Measurements from ENCODE around the gene CC2D1A.

The CC2D1A gene

DNA sequence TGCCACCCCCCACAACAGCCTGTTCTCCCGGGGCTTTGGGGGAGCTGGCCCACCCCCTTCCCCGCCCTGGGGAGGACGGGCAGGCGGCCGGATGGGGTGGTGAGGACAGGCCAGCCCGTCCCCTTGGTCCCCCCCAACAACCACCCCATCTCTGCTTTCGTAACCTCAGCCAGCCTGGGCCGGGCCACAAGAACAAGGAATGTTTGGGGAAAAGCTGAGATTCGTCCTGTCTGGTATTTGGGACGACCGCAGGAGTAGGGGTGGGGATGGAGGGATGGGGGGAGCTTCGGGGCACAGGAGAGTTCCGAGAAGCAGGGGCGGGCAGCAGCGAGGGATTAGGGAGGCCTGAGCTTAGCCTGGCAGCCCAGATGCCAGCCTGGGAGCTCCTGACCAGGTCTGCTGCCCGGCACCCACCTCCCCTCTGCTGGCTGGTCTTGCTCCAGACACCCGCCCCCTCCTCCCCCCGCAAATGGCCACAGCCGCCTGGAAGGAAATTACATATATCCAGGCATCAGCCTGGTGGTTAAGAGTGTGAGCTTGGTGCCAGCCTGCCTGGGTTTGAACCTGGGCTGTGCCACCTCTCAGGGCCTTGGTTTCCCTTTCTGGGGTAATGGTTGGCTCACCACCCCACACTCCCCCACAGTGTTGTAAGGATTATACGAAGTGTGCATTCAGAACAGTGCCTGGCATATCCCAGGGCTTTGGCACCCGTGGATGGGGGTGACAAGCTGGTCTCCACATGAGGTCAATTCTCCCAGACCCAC lies 32.5 kb downstream of the CC2D1A start, which contains the start of gene PODNL1:
TSS of gene PODNL1 (minus strand) at position 117 of the 764 bp plus-strand sequence. CDS start 236 bp downstream, outside the sequence.
- DNase-seq: no peak

DNA sequence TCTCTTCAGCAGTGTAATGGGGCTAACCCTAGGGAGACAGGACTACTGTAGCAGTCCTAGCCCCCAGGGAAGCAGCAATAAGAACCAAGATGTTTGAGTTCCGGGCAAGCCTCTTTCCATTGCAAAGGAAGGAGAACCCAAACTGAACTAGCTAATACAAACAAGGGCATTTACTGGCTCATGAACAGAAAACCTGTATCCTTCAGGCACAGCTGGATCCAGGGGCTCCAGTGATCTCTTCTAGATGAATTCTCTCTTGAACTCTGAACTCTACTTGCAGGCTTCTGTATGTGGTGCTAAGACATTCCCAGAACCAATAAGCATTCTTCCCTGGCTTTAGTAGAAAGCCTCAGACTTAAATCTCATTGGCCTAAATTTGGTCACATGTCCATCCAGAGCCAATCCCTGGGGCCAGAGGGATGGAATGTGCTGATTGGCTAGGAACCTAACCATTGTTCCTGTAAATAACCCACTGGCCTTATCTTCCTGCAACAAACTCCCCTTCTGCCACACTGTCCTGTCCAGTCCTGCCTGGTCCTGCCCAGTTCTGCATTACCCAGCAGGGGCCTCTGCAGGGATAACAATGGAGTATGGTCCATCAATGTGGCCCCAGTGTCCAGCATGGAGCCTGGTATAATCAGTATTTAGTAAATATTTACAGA lies 36.2 kb downstream of the CC2D1A start:
- no peak for DNase-seq

GRCh38 chr19:13946414-13946813 lies 40.4 kb downstream of the CC2D1A start:
- no peak for DNase-seq

DNA sequence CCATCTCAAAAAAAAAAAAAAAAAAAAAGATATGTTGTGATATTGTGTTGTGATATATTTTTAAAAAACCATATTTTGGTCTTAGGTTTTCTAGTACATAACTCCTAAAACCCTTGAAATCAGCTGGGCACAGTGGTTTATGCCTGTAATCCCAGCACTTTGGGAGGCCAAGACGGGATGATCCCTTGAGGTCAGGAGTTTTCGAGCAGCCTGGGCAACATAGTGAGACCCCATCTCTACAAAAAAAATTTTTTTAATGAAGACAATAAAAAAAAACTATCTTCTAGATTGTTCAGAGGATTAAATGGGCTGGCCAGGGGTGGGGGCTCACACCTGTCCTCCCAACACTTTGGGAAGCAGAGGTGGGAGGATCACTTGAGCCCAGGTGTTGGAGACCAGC lies 45.0 kb downstream of the CC2D1A start:
- DNase-seq: no peak

- no peak for DNase-seq
Observed at GRCh38 chr19:13951799-13952153, 45.8 kb downstream of the CC2D1A start.

DNA sequence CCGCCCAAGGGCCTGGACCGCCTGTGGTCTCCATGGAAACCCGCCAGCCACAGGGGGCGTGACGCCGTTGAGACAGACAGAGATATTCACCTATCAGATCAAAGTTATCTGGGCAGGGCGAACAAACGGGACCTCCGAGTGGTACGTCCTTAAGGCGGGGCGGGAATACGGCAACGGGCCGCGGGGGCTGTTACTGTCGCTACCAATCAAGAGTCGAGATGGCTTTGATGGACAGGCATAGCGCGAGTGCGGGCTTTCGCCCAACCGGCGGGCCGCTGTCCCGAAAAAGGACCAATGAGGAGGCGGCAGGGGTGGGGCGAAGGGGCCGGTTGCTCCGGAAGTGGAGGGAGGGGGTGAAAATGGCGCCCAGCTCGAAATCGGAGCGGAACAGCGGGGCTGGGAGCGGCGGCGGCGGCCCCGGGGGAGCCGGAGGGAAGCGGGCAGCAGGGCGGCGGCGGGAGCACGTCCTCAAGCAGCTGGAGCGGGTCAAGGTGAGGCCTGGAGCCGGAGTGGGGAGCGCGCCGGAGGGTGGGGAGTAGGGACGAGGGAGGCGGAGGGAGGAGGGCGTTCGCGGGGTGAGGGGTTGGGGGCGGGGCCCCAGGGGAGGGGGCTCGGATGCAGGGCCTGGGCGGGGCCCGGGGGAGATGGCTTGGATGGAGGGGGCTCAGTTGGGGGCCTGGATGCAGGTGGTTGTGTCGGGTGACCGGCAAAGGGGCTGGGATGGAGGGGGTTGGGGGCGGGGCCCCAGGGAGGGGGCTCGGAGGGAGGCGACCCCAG lies 46.3 kb downstream of the CC2D1A start, which contains the start of gene DCAF15:
TSS of gene DCAF15 (plus strand) at position 356 of the 777 bp plus-strand sequence. CDS start at position 360, 4 bp downstream.
- peak; percentile 100 for DNase-seq

DNA sequence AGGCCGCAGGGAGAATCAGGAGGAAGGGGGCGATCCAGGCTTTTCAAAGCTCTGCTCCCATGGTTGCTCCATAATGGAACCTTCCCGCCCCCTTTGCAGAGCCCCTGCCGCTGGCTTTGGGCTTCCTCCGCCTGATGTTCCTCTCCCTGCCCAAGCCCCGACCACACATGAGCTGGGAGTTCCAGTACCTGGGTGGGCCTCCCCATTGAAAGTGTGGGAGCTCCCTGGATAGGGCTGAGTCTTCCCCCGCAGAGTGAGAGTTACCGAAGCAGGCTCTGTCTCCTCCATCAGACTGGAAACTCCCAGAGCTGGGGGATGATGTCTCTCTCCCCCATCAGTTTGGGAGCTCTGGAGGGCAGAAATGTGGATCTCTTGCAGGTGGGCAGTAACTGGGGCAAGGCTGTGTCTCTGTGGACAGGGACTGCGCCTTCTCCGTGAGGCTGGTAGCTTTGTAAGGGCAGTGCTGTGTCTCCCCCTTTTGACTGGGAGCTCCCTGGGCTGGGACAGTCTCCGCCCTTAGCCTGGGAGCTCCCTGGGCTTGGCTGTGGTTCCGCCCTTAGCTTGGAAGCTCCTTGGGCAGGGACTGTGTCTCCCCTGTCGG lies 47.0 kb downstream of the CC2D1A start:
- peak; percentile 75 for DNase-seq

DNA sequence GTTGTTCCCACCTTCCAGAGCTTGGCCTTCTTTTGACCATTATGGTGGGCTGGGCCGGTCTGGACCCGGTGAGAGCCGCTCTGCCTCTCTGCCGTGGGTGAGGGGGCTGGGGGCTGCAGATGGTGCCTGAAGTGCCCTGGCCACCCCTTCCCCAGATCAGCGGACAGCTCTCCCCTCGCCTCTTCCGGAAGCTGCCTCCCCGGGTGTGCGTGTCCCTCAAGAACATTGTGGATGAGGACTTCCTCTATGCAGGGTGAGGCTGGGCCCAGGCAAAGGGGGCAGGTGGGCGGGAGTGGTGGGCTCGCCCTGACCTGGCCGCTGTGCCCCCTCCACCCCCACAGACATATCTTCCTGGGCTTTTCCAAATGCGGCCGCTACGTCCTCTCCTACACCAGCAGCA lies 48.2 kb downstream of the CC2D1A start:
- no peak for DNase-seq

- no peak for DNase-seq
Observed at GRCh38 chr19:13955662-13956364, 49.8 kb downstream of the CC2D1A start.

- no peak for DNase-seq
Observed at GRCh38 chr19:13956365-13956744, 50.4 kb downstream of the CC2D1A start.

- no peak for DNase-seq
Observed at GRCh38 chr19:13957051-13957450, 51.0 kb downstream of the CC2D1A start.

DNA sequence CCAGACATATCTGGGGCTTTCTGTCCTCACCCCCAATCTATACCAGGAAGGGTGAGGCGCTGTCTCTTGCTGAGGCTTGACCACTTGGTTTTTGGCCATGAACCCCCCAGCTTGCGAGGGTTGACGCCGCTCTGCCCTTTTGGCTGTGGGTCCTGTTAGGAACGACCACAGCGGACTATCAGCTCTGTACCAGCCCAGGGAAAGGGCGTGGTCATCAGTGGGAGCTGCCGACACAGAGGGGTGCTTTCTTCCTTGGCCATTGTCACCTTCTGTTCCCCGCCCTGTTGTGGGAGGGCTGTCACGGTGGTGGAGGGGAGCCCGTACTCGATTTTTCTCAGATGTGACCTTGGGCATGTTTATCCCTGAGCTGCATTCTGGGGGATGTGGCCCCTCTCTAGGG lies 52.0 kb downstream of the CC2D1A start:
- peak; percentile 52 for DNase-seq

DNA sequence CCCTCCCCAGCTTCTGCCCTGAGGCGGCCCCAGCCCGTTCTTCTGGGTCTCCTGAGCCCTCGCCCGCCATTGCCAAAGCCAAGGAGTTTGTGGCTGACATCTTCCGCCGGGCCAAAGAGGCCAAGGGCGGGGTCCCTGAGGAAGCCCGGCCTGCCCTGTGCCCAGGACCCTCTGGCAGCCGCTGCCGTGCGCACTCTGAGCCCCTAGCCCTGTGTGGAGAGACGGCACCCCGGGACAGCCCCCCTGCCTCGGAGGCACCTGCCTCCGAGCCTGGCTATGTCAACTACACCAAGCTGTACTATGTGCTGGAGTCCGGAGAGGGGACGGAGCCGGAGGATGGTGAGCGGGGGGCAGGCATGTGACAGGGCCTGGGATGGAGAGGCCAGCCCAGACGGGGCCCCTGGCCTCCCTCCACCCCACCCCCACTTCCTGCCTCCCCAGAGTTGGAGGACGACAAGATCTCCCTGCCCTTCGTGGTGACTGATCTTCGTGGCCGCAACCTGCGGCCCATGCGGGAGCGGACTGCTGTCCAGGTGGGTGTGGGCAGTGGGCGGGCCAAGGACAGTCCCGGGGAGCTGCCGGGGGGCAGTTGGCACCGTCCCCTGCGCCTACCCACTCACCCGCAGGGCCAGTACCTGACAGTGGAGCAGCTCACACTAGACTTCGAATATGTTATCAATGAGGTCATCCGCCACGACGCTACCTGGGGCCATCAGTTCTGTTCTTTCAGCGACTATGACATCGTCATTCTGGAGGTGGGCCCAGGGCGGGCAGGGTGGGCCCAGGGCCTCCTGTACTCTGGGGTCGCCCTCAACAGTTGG lies 53.4 kb downstream of the CC2D1A start:
- no peak for DNase-seq

DNA sequence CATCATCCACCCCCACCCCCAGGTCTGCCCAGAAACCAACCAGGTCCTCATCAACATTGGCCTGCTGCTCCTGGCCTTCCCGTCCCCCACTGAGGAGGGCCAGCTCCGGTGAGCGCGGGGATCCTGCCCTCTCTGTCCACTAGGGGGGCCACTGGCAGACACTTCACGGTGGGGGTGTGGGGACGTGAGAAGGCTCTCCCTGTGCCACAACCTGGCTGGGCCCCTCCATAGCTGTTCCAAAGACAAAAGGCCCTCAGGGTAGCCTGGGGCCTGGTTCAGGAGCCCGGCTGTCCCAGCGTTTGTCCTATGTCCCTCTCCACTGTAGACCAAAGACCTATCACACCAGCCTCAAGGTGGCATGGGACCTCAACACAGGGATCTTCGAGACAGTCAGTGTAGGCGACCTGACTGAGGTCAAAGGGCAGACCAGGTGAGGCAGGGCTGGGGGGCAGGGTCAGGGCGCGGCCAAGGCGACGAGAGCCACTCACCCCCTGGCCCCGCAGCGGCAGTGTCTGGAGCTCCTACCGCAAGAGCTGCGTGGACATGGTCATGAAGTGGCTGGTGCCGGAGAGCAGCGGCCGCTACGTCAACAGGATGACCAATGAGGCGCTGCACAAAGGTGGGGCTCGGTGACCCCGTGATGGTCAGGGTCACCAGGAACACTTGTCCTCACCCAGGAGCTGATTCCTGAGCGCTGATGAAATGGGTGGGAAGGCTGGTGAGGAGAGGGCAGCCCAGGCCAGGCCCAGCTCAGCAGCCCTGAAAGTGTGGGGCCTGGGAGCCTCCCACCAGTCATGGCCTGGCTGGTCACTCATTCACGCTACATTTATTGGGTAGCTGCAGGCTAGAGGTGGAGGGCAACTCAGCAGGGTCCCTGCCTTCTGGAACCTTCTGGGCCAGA lies 54.2 kb downstream of the CC2D1A start:
- no peak for DNase-seq

DNA sequence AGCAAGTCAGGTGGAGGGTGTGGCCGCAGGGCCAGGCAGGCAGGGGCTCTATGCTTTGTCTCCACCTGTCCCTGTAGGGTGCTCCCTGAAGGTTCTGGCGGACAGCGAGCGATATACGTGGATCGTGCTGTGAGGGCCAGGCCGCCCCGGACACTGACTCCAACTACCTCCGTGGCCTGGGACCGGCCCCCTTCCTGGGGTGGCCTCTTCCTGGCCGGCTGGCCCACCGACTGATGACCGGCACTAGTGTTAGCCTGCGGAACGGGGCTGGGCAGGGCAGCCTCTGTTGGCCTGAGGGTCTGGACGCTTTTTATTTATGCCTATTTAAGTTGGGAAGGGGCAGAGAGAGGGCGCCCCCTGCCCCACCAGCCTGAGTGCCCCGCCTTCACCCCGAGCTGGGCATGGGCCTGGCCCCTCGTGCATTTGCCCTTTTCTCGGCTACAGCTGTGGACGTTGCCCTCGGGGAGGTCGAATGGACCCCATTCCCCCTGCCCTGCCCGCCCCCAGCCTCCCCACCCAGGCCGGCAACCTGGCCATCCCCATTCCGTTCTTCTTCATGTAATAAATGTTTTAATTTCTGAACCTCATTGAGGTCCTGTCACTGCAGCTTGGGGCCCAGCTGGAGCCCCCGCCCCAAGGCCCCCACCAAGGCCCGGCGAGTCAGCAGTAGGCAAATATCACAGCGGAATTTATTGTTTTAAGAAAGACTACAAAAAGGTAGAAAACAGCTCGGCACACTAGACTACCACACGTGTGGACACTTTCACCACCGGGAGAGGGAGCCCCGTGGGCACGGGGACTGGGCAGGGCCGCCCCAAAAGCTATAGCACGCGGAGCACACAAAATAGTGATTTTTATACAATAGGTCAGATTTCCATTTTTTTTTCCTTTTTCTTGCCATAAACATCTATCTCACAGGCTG lies 55.1 kb downstream of the CC2D1A start:
- peak; percentile 50 for DNase-seq

DNA sequence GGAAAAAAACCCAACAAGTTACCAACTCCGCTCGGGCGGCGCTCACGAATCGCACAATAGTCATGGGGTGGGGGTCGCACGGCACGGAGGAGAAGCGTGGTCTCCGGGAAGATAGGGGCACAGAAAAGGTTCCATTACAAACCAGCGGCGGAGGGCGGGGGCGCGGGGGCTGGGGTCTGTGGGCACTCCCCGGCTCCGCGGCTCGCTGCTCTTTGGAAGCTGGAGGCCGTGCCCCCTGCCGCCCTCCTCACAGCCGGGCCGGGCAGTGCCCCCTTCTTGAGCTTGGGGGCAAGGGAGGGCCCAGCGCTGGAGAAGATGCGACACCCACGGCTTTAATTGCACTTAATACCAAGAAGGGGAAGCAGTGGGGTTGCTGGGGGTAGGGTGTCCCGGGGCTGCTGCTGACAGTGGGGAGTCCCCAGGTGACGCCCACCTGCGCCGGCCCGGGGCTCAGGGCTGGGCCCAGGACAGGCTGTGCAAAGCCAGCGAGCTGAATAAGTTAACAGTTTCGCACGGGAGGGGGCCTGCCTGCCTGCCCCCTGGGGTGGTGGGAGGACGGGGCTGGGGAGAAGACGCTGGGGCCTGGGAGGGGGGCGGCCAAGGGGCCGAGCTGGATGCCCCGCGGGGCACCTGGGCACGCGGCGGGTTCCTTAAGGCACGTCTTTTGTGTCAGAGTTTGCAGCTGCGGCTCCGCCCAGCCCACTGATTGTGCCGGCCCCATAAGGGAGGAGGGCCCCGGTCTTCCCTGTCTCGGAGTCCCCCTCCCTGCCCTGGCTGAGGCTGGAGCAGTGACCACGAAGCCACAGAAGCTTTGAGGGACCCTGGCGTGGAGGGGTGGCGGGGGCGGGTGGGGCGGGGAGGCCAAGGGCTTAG lies 56.1 kb downstream of the CC2D1A start:
- peak; percentile 80 for DNase-seq

- DNase-seq: peak; percentile 74
Observed at GRCh38 chr19:13962699-13963602, 57.0 kb downstream of the CC2D1A start.

Data from islet precursor cell (in vitro differentiated cells).